Measurements from ENCODE around the gene TLN1.

Gene TLN1

GRCh38 chr9:35675204-35675603, 56.8 kb downstream of the TLN1 start:
- CTCF ChIA-PET, result no interaction called here
- no peaks in the 10 kb centered on the region for H3K9me3 ChIP-seq (ENCODE audit: control insufficient read depth, insufficient read depth, low read depth, low read length)
- TF ChIP-seq ZNF747 (tag by site-specific recombination; IDR thresholded peaks at IDR 0.05), result no peak
- TF ChIP-seq ZNF140 (tag by site-specific recombination; IDR thresholded peaks at IDR 0.05), result no peak
- no peak for TF ChIP-seq ZFP41 (tag by site-specific recombination; IDR thresholded peaks at IDR 0.05; ENCODE audit: borderline replicate concordance)
- no peak for TF ChIP-seq KLF16 (tag by site-specific recombination; IDR thresholded peaks at IDR 0.05)
- TF ChIP-seq ZNF214 (tag by site-specific recombination; IDR thresholded peaks at IDR 0.05; ENCODE audit: borderline replicate concordance), result no peak
- TF ChIP-seq ZNF138 (tag by site-specific recombination; IDR thresholded peaks at IDR 0.05; ENCODE audit: borderline replicate concordance), result no peak
- H3K27ac ChIP-seq (ENCODE audit: extremely low read depth, low read depth, low read length), result no peak overlapping the region
- H3K36me3 ChIP-seq (ENCODE audit: control insufficient read depth in 2 of 2, insufficient read depth in 1 of 2, low read length in 2 of 2), result no peaks in the 10 kb centered on the region
- H3K4me3 ChIP-seq (ENCODE audit: low read depth, low read length), result no peak overlapping the region
- POLR2A ChIA-PET, result interaction anchor here (0.7 to 0.8 kb wide), 2 partner anchors 12 to 14 kb away, joined by 3 read pairs; no protein-coding TSS in a partner anchor
- H3K4me1 ChIP-seq (ENCODE audit: control insufficient read depth, insufficient read depth, low read length), result no peaks in the 10 kb centered on the region

GRCh38 chr9:35674025-35674361, 58.0 kb downstream of the TLN1 start:
- Histone ChIP-seq H3K4me1 (ENCODE audit: control insufficient read depth, insufficient read depth, low read length) (no peaks in the 10 kb centered on the region), H3K27ac (ENCODE audit: extremely low read depth, low read depth, low read length) (no peak overlapping the region), H3K9me3 (ENCODE audit: control insufficient read depth, insufficient read depth, low read depth, low read length) (no peaks in the 10 kb centered on the region), H3K4me3 (ENCODE audit: low read depth, low read length) (no peak overlapping the region), H3K36me3 (ENCODE audit: control insufficient read depth in 2 of 2, insufficient read depth in 1 of 2, low read length in 2 of 2) (no peaks in the 10 kb centered on the region)
- CTCF ChIA-PET, result interaction anchor here (0.6 to 1.1 kb wide), 3 partner anchors 22 to 557 kb away, joined by 3 to 4 read pairs (median 3); partner anchors contain the start of gene HINT2
- TF ChIP-seq TRIM28 (IDR thresholded peaks at IDR 0.05; ENCODE audit: borderline replicate concordance, low read length) (no peak), ZNF677 (tag by site-specific recombination; IDR thresholded peaks at IDR 0.05) (no peak), OSR2 (tag by site-specific recombination; IDR thresholded peaks at IDR 0.05) (no peak), ZNF146 (tag by site-specific recombination; IDR thresholded peaks at IDR 0.05) (no peak), ZSCAN16 (tag by site-specific recombination; IDR thresholded peaks at IDR 0.05) (no peak), ZNF26 (tag by site-specific recombination; IDR thresholded peaks at IDR 0.05) (no peak), ZNF830 (tag by site-specific recombination; IDR thresholded peaks at IDR 0.05; ENCODE audit: low read depth) (no peak), PRDM10 (tag by site-specific recombination; IDR thresholded peaks at IDR 0.05) (no peak), ZNF19 (tag by site-specific recombination; IDR thresholded peaks at IDR 0.05; ENCODE audit: low read depth) (no peak), RBAK (tag by site-specific recombination; IDR thresholded peaks at IDR 0.05) (no peak), ZNF16 (tag by site-specific recombination; IDR thresholded peaks at IDR 0.05; ENCODE audit: low read depth) (no peak), ZNF501 (tag by site-specific recombination; IDR thresholded peaks at IDR 0.05) (no peak), ZNF223 (tag by site-specific recombination; IDR thresholded peaks at IDR 0.05) (no peak)
- POLR2A ChIA-PET, result no interaction called here
